Gastroesophageal sphincter (tissue), 3 donors: ENCODE data around the gene SHH.

ENCODE experiments used
- CTCF ChIP-seq, 4 experiments: fragments of 200-600 bp in 2 of 4; fragments of 450-650 bp in 2 of 4; sonication (generic) in 1 of 4; IDR thresholded peaks; one replicate each; pipeline ENCODE4 v1.5.1; 2017 to 2019; ENCODE audit warnings: antibody characterized with exemption in 4 of 4, mild to moderate bottlenecking in 2 of 4, moderate library complexity in 2 of 4
- POLR2A ChIP-seq, 2 donors: fragments of 450-650 bp; IDR thresholded peaks; one replicate each; pipeline ENCODE4 v1.6.1; 2017; ENCODE audit warnings: antibody characterized with exemption in 2 of 2, mild to moderate bottlenecking in 2 of 2, moderate library complexity in 1 of 2

GRCh38 chr7:155846156-155846555 lies 33.9 kb upstream of the SHH start:
- TF ChIP-seq CTCF (IDR thresholded peaks at IDR 0.05) = no peak
- no peak for TF ChIP-seq POLR2A (IDR thresholded peaks at IDR 0.05)
